ENCODE measurements around the gene ZNF385D.

Gene ZNF385D

DNA sequence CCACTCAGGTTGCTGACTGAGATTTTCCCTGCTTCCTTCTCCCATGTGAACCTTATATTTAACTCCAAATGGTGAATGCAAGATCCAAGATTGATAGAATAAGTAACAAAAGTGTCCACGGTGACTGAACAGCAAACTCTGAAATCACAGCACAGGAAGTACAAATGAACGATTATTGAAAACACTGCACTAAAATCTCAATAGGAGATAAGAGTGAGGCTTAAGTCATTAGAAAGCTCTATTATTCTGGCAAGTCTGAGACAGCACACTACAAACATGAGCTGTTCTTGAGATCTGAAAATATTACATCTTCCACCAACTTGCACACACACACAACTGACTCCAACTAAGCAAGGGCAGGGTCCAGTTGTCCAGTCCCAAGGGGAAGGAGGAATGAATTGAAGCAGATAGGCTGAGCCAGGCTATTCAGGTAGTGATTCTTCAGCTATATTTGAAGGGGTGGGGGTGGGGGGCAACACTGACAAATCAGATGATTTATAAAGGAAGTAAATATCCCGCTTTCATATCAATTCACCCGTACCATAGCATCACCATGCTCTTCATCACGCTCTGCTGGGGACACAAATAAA is 2.9 kb downstream of the ZNF385D start:
- no peak for DNase-seq

DNA sequence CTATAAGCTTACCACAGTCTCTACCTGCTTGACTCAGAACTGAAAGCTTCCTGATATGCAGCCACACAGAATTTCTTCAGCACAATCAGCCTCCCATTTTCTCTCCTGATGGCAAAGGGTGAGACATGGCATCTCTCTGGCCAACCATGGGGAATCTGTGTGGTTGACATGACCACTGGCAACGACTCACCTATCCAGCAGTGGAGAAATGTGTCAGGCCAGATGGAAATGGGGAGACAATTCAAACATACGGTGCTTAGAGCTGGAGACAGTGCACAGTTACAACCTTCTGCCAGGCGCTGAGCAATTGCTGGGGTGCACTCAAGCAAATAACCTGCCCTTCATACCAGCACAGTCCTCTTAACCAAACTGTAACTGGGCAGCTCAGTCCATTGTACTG is 3.6 kb downstream of the ZNF385D start:
- DNase-seq, result no peak

DNA sequence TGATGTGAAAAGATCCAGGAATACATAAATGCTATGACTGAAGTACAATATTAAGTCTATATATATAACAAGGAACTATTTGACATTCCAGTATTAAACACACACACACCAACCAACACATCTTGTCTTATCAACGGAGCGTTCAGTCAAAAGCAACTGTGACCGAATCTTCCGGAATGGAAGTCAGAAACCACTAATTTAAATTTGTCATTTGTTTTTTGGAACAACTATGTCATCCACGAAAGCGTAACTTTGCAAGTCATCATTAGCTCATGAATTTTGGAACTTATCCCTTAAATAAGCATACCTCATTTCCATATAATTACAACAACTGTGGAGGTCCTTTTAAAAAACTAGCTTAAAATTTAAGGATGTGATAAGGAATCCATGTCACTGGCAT is 5.0 kb downstream of the ZNF385D start:
- no peak for DNase-seq

DNA sequence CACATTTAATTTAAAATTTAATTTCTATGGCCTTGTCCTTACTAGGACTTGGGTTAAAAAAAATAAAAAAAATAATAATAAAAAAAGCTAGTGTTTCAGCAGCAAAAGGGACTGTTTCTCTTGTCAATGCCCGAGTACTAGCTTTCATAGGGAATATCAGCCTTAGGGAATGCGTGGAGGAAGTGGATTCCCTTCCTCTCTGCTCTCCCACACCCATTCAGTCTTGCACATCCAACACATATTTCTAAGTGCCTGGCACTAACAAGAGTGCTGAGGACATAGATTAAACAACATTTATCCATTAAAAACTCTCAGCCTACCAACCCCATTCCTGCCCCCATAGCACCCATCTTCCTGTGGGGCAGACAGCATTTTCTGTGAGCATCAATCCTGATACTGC is 6.2 kb downstream of the ZNF385D start:
- DNase-seq, result no peak

DNA sequence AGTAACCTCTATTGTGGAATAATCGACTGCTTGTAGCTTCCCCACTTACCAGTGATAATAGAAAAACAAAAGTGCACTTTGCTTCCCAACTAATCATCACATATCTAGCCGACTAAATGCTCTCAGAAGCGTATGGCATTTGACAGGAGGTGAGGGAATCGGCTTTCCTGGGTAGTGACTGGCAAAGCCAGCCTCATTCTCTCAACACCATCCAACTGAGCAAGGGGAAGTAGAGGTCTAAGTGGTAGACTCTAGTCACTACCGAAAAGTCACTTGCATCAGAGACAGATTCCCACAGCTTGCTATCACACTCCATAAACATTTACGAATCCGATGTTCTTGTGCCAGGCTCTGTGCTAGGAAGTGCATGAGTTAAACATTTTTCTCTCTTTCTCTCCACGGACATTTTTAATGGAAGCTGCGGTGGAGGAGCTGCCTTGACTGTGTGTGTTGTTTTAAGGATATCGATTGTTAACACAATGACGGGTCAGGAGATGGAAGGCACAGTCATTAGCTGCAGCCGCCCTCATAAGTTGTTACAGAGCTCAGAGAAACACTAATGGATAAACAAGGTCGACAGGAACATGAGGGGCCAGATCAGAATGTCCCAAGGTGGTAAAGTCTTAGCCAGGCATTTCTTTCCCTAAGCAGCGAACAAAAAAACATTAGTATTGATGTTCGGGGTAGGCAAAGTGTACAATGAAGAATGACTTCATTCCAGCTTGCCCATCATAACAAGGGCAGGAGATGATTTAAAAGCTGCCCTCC is 11.9 kb downstream of the ZNF385D start:
- DNase-seq, result no peak

DNA sequence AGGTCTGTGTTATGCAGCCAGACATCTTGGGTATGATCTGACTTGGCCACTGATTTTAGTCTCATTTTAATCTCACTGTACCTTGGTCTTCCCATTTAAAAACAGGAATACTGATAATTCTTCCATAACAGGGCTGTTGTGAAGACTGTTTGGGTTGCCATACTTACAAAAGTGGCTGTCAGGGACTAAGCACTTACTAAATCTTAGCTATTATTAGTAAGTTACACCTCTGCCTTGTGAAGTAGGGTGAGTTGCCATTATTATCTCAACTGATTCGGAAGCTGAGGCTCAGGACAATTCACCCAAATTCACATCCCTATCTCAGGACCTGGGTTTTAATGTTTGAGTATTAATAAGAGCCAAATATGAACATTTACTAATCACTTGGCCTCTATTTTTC is 12.7 kb downstream of the ZNF385D start:
- no peak for DNase-seq

DNA sequence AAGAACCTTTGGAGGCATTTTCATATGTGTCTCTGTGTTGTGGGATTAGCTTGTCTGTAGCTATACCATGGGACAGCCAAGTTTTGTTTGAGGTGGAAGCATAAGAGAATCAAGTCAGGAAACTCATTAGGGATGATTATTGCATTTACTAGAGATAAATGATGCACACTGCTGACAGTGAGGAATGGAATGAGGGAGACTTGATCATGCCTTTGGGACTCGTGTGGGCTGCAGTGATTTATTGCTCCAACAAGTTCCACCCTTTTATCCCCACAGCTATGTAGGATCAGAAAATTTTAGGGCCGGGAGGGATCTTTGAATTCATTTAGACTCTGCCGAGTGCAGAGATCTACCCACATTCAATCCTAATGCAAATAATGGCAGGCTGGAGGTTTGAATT is 16.3 kb downstream of the ZNF385D start:
- DNase-seq, result no peak

DNA sequence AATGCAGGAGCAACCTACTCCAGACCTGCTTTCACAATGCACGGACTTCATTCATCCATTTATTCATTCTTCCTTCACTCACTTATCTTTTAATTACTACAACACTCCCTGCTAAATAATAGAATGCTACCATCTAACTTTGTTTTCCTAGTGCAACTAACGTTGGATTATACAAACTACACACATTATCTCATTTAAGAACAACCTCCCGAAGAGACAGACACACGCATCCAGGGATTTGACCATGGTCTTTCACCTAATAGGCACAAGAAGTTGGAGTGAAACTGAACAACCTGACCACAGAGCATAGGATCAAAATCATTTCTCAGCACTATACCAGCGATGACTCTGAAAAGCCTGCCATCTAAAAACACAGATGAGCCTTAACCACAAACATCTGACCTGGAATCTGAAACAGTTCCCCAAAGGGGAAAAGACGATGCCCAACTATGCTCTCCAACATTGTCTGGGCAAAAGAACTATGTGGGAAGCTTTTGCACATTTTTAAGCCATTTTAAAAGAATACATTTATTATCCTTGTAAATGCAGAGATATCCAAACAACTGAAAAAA is 21.0 kb downstream of the ZNF385D start:
- no peak for DNase-seq

DNA sequence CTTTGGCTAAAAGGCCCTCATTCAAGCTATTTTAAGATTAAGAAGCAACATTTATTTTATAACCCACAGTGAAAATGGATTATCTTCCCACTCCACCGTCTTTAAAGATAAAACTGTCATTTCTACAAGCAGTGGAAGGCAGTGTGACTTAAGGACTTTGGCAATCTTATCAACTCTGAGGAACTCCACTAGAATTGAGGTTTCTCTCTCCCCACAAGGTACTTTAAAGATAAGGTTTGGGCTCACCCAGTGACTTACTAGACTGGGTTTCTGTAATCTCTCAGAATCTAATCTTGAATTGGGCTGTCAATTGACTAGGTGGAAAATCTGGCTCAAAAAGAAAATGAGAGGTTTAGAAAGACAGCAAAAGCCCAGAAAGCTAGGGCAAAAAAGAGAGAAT is 21.7 kb downstream of the ZNF385D start:
- DNase-seq, result no peak

DNA sequence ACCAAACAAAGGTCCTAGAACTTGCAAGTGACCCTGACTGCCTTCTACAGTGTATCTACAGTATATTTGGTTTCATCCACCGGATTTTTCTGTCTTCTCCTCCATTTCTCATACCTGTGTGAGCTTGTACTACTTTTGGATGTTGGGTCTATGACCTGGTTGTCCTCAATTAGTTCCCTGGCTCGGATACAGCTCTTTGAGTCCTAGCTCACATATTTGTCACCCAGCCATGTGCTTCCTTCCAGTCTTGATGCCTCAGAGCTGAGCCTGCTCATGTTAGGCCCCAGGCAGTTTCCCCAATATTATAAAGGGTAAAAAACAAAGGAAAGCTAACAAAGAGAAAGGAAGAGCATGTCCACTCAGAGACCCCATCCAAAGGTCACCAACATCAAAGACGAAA is 28.2 kb downstream of the ZNF385D start:
- DNase-seq, result no peak

DNA sequence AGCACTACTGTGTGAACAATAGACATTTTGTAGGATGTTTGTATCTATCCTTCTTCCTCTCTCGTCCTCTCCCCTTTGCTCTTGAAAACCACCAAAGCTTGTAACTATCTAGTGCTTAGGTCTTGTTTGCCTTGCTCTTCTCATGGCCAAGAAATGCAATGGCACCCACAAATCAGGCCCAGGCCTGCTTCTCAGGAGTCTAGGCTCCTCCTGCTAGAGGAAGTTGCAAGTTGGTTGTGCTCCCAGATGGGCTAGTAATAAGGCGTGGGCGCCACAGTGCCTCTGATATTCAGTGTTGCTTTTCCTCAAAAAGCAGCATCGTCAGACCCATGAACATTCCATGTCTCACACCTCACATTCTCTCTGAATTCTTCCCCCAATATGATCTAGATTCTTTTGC is 28.7 kb downstream of the ZNF385D start:
- no peak for DNase-seq

DNA sequence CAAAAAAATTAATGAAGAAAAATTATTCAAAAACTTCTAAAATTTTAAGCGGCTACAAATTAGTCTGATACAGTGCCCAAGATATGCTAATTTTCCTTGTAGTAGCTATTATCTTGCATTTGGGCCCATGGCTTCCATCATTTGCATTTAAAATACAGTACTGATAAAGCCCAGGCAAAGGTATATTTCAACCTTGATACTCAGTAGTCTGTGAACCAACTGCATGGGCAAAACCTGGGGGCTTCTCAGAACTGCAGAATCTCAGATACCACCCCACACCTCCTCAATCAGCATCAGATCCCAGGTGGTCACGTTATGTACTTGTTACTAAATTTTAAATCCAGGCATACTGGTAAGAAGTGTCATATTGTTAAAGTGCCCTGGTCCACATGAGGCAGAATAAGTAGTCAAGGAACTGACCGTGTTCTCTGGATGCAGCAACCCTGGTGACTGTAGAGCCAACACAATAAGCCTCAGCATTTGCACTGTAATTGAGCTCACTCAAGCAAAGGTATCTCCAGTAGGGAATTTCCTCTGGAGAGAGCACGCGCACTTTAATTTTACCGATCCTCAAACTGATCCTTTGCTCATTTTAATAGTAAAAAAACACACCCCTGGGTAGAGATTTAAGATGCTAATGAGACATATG is 31.9 kb downstream of the ZNF385D start:
- DNase-seq, result no peak

DNA sequence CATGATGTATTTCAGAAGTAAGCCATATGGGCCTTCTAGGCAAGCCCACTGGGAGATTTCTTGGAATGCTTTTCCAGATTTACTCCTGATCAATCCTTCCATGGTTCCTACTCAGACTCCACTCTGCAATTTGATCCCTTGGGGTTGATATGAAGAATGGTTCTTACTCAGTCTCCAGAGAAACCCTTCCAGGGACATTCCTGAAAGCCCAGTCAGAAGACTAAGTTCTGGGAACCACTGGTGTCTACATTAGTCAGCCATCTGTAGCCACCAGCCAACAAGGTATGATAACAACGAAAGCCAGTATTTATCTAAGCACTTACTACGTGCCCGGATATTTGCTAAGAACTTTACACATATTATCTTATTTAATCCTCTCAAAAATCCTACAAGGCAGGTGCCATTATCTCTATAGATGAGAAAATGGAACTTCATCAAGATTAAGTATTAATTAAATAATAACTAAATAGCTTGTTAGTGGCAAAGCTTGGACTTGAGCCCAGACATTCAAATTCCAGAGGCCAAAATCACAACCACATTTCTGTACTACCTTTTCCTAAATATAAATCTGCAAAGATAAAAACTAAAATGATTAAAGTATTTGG is 32.7 kb downstream of the ZNF385D start:
- DNase-seq, result no peak

DNA sequence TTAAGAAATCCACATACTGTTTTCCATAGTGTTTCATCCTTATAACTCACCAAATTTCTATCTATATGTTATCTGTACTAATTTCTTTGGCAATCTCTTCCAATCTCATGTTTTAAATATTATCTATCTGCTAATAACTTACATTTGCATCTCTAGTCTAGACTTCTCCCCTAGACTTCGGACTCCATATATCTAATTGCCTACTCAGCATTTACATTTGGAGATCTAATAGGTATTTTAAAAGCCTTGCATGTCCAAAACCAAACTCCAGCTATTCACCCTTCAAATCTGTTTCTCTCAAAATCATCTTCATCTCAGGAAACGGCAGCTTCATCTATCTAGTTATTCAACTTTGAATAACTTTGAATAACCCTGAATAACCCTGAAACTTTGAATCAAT is 35.3 kb downstream of the ZNF385D start:
- DNase-seq, result no peak

DNA sequence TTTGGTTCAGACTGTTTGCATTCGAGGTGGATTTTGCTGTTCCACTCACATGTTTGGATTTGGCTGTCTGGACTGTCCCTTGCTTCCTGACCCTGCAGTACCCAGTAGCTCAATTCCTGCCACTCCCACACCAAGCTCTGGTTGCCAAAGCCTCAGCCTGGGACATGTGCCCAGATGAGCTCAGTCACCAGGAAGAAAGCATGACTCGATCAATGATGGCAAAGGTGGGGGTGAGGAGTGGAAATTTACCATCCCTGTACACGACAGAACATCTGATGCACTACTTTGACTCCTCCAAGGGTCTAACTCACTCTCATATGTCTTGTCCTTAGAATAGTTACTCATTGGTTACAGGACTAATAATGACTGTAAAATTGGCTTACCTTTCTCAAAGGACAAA is 45.2 kb downstream of the ZNF385D start:
- DNase-seq, result no peak

DNA sequence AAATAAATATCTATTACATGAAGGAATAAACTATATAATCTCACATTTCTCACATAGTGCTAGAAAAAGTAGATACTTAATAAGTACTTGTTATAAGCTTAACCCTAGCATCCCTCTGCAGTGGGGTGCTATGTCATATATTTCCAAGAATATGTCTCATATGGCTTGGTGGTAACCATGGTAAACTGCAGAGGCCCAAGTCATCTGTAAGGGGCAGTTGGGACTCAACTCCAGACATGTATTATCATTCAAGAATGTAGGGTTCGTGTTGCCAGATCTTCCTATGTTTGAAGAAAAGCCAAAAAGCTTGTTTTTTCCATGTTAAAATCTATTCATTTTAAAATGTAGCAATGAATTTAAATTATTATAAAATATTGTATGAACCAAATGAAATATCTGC is 46.2 kb downstream of the ZNF385D start:
- DNase-seq, result no peak

DNA sequence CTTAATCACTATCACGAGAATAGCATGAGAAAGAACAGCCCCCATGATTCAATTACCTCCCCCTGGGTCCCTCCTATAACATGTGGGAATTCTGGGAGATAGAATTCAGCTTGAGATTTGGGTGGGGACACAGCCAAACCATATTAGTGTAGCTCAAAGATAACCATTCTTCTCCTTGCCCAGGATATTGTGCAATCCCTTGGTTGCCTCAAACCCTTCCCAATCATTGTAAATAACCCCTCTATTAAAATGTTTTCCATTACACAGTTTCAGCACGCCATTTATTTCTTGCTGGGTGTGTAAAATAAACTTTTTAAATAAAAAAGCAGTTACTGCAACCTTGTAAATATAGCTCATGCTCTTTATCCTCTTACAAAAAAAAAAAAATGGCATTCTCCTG is 47.7 kb downstream of the ZNF385D start:
- DNase-seq, result no peak

DNA sequence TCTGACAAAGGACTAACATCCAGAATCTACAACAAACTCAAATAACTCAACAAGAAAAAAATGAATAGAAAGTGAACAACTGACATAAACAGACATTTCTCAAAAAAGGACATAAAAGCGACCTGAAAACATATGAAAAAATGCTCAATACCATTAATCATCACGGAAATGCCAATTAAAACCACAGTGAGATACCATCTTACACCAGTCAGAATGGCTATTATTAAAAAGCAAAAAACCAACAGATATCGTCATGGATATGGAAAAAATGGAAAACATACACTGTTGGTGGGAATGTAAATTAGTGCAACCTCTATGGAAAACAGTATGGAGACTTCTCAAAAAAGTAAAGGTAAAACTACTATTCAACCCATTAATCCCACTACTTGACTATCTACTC is 53.3 kb downstream of the ZNF385D start:
- no peak for DNase-seq

DNA sequence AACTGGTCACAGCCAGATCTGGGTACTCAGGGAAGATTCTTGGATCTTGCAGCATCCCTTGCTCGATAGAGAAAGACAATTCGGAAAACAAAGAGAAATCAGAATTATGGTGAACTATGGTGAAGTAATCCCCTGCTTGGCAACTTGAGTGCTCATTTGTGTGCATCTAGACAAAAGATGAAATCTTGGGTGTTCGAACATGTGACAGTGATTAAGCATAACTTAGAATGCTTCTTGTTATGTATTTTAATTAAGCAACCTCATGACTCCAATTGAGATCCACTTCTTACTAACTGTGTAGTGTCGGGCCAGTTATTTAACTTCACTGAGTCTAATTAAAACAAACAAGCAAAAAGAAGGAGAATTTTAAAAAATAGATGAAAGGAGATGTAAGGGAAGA is 56.5 kb downstream of the ZNF385D start:
- DNase-seq, result no peak

DNA sequence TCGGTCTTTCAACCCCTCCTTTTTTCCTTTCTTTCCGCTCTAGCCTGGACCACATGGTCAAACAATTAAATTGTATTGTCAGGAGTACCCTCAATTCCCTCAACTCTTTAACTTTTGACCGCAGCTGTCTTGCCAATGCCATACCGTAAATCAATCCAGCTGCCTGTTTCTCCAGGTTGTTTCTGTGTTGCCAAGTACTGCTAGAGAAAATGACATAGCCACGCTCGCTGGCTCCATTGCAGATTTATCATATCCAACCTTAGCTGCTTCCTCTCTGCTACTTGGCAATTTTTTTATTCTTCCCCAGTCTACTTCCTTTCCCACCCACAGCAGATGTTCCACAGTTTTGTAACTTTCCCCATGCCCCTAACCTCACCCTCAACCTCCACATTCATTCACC is 60.0 kb downstream of the ZNF385D start:
- no peak for DNase-seq

DNA sequence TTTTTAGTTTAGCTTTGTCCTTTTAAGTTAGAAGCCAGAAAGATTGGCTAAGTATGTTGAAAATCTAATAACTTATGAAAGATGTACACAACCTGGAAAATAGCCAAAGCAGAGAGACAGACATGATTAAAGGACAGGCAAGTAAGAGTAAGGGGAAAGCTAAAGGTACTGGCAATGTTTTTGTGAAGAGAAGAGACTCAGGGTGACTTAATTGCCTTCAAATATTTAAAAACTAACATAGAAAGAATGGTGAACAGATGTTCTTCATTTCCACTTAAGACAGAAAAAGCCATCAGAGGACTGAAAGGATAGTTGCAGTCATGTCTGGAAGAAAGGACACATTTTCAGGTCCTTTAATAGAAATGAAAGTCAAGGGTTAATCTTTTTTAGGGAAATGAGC is 68.8 kb downstream of the ZNF385D start:
- no peak for DNase-seq

DNA sequence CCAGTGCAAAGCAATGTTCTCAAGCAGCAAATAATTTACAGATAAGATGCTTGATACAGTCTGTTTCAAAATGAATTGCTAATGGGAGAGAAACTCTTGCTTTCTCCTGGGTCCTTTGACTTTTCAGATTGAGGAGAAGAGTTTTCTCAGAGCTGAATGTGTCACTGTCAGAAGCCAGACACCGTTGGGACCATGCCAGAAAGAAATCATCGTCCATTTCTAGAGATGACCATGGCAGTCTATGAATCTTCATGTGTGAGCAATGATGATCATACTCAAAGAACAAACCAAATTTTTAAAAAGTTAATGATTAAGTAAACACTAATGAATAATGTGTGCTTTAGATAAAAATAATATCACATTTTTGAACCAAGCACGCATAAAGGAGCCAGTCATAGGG is 77.6 kb downstream of the ZNF385D start:
- no peak for DNase-seq

DNA sequence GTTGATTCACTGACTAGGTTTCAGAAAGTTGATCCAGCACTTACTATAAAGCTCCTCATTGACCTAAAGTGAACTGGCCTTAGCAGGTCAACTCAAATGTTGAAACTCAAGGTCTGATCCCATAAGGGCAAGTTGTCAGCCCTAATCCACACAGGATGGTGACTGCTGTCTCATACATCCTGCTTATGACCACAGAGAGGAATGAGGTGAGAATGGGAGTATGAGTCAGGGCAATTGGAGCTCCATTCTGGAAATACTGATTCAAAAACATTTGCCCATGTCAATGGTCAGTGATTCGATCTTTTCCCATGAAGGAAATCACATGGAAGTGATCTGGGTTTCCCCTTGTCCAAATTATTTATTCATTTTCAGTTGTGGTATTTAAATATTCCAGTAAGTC is 78.7 kb downstream of the ZNF385D start:
- no peak for DNase-seq

DNA sequence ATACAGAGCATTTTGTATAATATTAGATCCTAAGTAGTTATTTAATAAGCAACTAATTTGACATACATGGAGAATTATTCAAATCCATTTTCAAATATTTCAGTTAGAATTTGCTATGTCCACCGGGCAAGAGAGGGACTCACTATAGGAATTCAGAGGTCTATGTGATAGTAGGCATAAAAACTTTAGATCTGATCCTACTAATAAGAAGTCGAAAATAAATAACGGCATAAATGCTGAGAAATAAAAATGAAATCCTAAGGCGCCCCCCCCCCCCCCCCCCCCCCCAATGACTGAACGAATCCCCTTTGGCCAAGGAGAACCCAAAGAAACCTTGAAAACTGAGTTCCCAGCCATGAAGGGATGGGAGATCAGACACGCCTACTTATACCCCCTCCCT is 80.6 kb downstream of the ZNF385D start:
- DNase-seq, result no peak
